NCI-H1436 treated with DMSO at 0.1 percent for 48 hours (cell line): Measurements from ENCODE around the gene USP49.

Experiments used
- DNase-seq: peaks from one replicate; lab custom pipeline; 2025; lab: John Stamatoyannopoulos, UW

Gene USP49

GRCh38 chr6:41757271-41757670, 137.9 kb downstream of the USP49 start:
- no peak for DNase-seq

- DNase-seq: no peak
These were observed 138.8 kb downstream of the USP49 start for GRCh38 chr6:41756354-41756753.

- DNase-seq: no peak
These were observed 139.3 kb downstream of the USP49 start for GRCh38 chr6:41755895-41756294.

GRCh38 chr6:41750374-41750773, 144.8 kb downstream of the USP49 start:
- no peak for DNase-seq

- DNase-seq: no peak
These were observed 146.6 kb downstream of the USP49 start for GRCh38 chr6:41748542-41748941.

- DNase-seq: no peak
These were observed 147.1 kb downstream of the USP49 start for GRCh38 chr6:41748102-41748477.

- no peak for DNase-seq
These were observed 147.7 kb downstream of the USP49 start, which contains the start of gene PGC for GRCh38 chr6:41747256-41748101. PGC (minus strand) TSS chr6:41747397; CDS start chr6:41747334, 63 bp downstream.

GRCh38 chr6:41746107-41746506, 149.1 kb downstream of the USP49 start:
- DNase-seq: no peak

- DNase-seq: no peak
These were observed 150.9 kb downstream of the USP49 start for GRCh38 chr6:41744236-41744787.

- no peak for DNase-seq
These were observed 151.6 kb downstream of the USP49 start for GRCh38 chr6:41743406-41744235.

- DNase-seq: no peak
These were observed 153.3 kb downstream of the USP49 start for GRCh38 chr6:41741625-41742490.

GRCh38 chr6:41740366-41741162, 154.6 kb downstream of the USP49 start:
- no peak for DNase-seq
